Esophagus (tissue), 2 donors: ENCODE data around the gene TNFAIP8. TPM values are rescaled to one million over a fixed set of nuclear protein-coding genes. Genes with fewer than 3 reads are reported as not detected.
A peak's percentile ranks its signal among the peaks of the same experiment; 100 is the strongest.
"Not testable (repeated sequence)": the region's sequence is repeated elsewhere in the genome, so short reads cannot be mapped to it uniquely, and the experiment has no call there.

ENCODE experiments used
- H3K27ac ChIP-seq, 2 donors: one replicate each; pipeline ENCODE4 v1.5.1; 2013; ENCODE audit warnings: low read depth in 2 of 2, mild to moderate bottlenecking in 2 of 2, inconsistent platforms in 1 of 2, low read length in 1 of 2, moderate library complexity in 1 of 2
- H3K27me3 ChIP-seq, 2 donors: one replicate each; pipeline ENCODE4 v1.6.1; 2013; ENCODE audit warnings: low read length in 2 of 2, control low read depth in 1 of 2, mild to moderate bottlenecking in 1 of 2; ENCODE audit not compliant: insufficient read depth in 2 of 2, control insufficient read depth in 1 of 2
- H3K36me3 ChIP-seq, 2 donors: one replicate each; pipeline ENCODE4 v1.6.1; 2013; ENCODE audit warnings: low read length in 1 of 2; ENCODE audit not compliant: control insufficient read depth in 2 of 2, insufficient read depth in 2 of 2
- H3K4me1 ChIP-seq, 2 donors: one replicate each; pipeline ENCODE4 v1.6.1; 2013; ENCODE audit warnings: low read length in 1 of 2; ENCODE audit not compliant: control insufficient read depth in 2 of 2, insufficient read depth in 2 of 2
- H3K4me3 ChIP-seq, 2 donors: one replicate each; pipeline ENCODE4 v1.5.1; 2013; ENCODE audit warnings: low read length in 2 of 2, mild to moderate bottlenecking in 2 of 2, low read depth in 1 of 2, moderate library complexity in 1 of 2
- H3K9me3 ChIP-seq, 2 donors: one replicate each; pipeline ENCODE4 v1.6.1; 2013; ENCODE audit warnings: mild to moderate bottlenecking in 2 of 2, low read depth in 1 of 2, low read length in 1 of 2, moderate library complexity in 1 of 2; ENCODE audit not compliant: control insufficient read depth in 2 of 2, insufficient read depth in 1 of 2
- WGBS, 2 donors: extraction: QIAGEN DNeasy Blood & Tissue Kit; methylation state at CpG; one replicate each; pipeline ENCODE4 v1.1.7; 2013; 5-methylcytosine and 5-hydroxymethylcytosine counted together
- polyA plus RNA-seq, 2 donors: library from polyadenylated mRNA; stranded (reverse); fragments of 200-250 nt; gene quantifications; one replicate each; pipeline ENCODE4 v1.2.3, GENCODE V29; 2013
- donor health status: healthy with polysubstance abuse.
- donor health status: Bipolar disorder and iron deficiency.

TNFAIP8 gene
- polyA plus RNA-seq, 2 donors: 11.0 to 16.1 TPM

GRCh38 chr5:119439140-119439631 lies 83.4 kb downstream of the TNFAIP8 start:
- WGBS, 2 donors: 67 to 69% methylated on average over 8 of the region's 8 CpGs
- Histone ChIP-seq H3K4me1 (peaks cover 0 to 2% of the 10 kb centered on the region in 2 donors), H3K36me3 (no peaks in the 10 kb centered on the region), H3K27ac (peak overlapping the region in 1 of 2 donors; percentile 21), H3K4me3 (peak overlapping the region in 1 of 2 donors; percentile 15), H3K27me3 (no peaks in the 10 kb centered on the region), H3K9me3 (no peaks in the 10 kb centered on the region)

GRCh38 chr5:119439632-119440031 lies 83.8 kb downstream of the TNFAIP8 start:
- H3K4me1 ChIP-seq, H3K9me3 ChIP-seq, H3K36me3 ChIP-seq, H3K4me3 ChIP-seq, H3K27me3 ChIP-seq, H3K27ac ChIP-seq: not testable (repeated sequence)
- WGBS, 2 donors: 80 to 89% methylated on average over 3 of the region's 3 CpGs

GRCh38 chr5:119444643-119445042 lies 88.8 kb downstream of the TNFAIP8 start:
- not testable (repeated sequence) for H3K36me3 ChIP-seq, H3K4me3 ChIP-seq, H3K27me3 ChIP-seq, H3K9me3 ChIP-seq, H3K27ac ChIP-seq, H3K4me1 ChIP-seq
- WGBS, 2 donors: 88 to 92% methylated on average over 4 of the region's 4 CpGs

- Histone ChIP-seq H3K4me3 (no peak overlapping the region), H3K9me3 (no peaks in the 10 kb centered on the region), H3K4me1 (no peaks in the 10 kb centered on the region), H3K27me3 (no peaks in the 10 kb centered on the region), H3K36me3 (no peaks in the 10 kb centered on the region), H3K27ac (no peak overlapping the region)
- WGBS, 2 donors: 66 to 72% methylated on average over 13 of the region's 13 CpGs
Observed at GRCh38 chr5:119445544-119445943, 89.7 kb downstream of the TNFAIP8 start.

Other genes with a start within 250 kb of the TNFAIP8 start
- gene HSD17B4, start 96.5 kb downstream of the TNFAIP8 start, polyA plus RNA-seq: 100 to 1,000 TPM; 136 to 190 TPM